Stimulated activated CD4-positive, alpha-beta T cell treated with anti-CD3 and anti-CD28 coated beads, TNF-alpha, amount 100 ng/mL, for 48 hours (primary cell): ENCODE data around the gene GPC6.

ENCODE experiments used
- DNase-seq, 3 donors: peaks; one replicate each; pipeline ENCODE4 v3.0.0-alpha.2; 2020; ENCODE audit warnings: low read depth in 3 of 3

Gene GPC6

GRCh38 chr13:94243551-94243950, 1016.9 kb downstream of the GPC6 start:
- no peak for DNase-seq

- no peak for DNase-seq
Observed at GRCh38 chr13:94246495-94246894, 1019.9 kb downstream of the GPC6 start.

GRCh38 chr13:94247890-94248289, 1021.3 kb downstream of the GPC6 start:
- no peak for DNase-seq

GRCh38 chr13:94248454-94249228, 1022.0 kb downstream of the GPC6 start:
- DNase-seq: no peak

- DNase-seq: no peak
Observed at GRCh38 chr13:94249512-94249911, 1022.9 kb downstream of the GPC6 start.

- no peak for DNase-seq
Observed at GRCh38 chr13:94251831-94252608, 1025.4 kb downstream of the GPC6 start.

GRCh38 chr13:94254737-94255136, 1028.1 kb downstream of the GPC6 start:
- DNase-seq: no peak

- no peak for DNase-seq
Observed at GRCh38 chr13:94256721-94257120, 1030.1 kb downstream of the GPC6 start.

- DNase-seq: no peak
Observed at GRCh38 chr13:94259984-94260383, 1033.4 kb downstream of the GPC6 start.

GRCh38 chr13:94261163-94261562, 1034.6 kb downstream of the GPC6 start:
- no peak for DNase-seq

GRCh38 chr13:94263038-94263437, 1036.4 kb downstream of the GPC6 start:
- DNase-seq: no peak

- DNase-seq: no peak
Observed at GRCh38 chr13:94267581-94268366, 1041.2 kb downstream of the GPC6 start.

GRCh38 chr13:94268661-94269060, 1042.1 kb downstream of the GPC6 start:
- no peak for DNase-seq

GRCh38 chr13:94269557-94269956, 1043.0 kb downstream of the GPC6 start:
- no peak for DNase-seq

- DNase-seq: no peak
Observed at GRCh38 chr13:94270556-94270955, 1043.9 kb downstream of the GPC6 start.

- DNase-seq: no peak
Observed at GRCh38 chr13:94272038-94272437, 1045.4 kb downstream of the GPC6 start.

GRCh38 chr13:94280349-94280748, 1053.7 kb downstream of the GPC6 start:
- DNase-seq: no peak

- DNase-seq: no peak
Observed at GRCh38 chr13:94280845-94281244, 1054.2 kb downstream of the GPC6 start.

GRCh38 chr13:94286581-94286980, 1060.0 kb downstream of the GPC6 start:
- no peak for DNase-seq

GRCh38 chr13:94291631-94292322, 1065.2 kb downstream of the GPC6 start:
- no peak for DNase-seq

GRCh38 chr13:94292323-94292640, 1065.7 kb downstream of the GPC6 start:
- DNase-seq: no peak

- no peak for DNase-seq
Observed at GRCh38 chr13:94296471-94296870, 1069.9 kb downstream of the GPC6 start.
